HFFc6 (cell line): ENCODE measurements around the gene MRM2. TPM values are rescaled to one million over a fixed set of nuclear protein-coding genes. Genes with fewer than 3 reads are reported as not detected.

ENCODE experiments used
- DNase-seq: peaks from one replicate; pipeline ENCODE4 v3.0.0-alpha.2; 2018
- H3K27ac Mint-ChIP-seq: 2 replicates; pipeline ENCODE4 v1.8.0; 2020; ENCODE audit warnings: mild to moderate bottlenecking, mixed read lengths
- H3K27me3 Mint-ChIP-seq: 2 replicates; pipeline ENCODE4 v1.8.0; 2021; ENCODE audit warnings: mild to moderate bottlenecking, moderate library complexity, mixed read lengths; ENCODE audit not compliant: insufficient read depth
- H3K36me3 Mint-ChIP-seq: 2 replicates; pipeline ENCODE4 v1.8.0; 2021; ENCODE audit warnings: low read depth, mixed read lengths
- H3K4me1 Mint-ChIP-seq: 2 replicates; pipeline ENCODE4 v1.8.0; 2020; ENCODE audit warnings: low read depth, mixed read lengths
- H3K4me3 Mint-ChIP-seq: 2 replicates; pipeline ENCODE4 v1.8.0; 2020; ENCODE audit warnings: mild to moderate bottlenecking, moderate library complexity, mixed read lengths
- H3K9me3 Mint-ChIP-seq: 2 replicates; pipeline ENCODE4 v1.8.0; 2020; ENCODE audit warnings: mild to moderate bottlenecking, mixed read lengths
- total RNA-seq, 6 experiments: library from RNA; stranded (reverse); fragmentation: NEBNext Ultra II Directional; extraction: Animal tissue kit (Norgen Biotek cat#: 25700); gene quantifications; 2 replicates in 1 of 6; 3 replicates in 5 of 6; pipeline ENCODE4 v1.2.3, GENCODE V29; 2021
- TF ChIP-seq, protein P1 (sequence below): fragments of 200-600 bp; sonication (generic); IDR thresholded peaks from 2 replicates; pipeline ENCODE4 v1.5.0; 2021; ENCODE audit warnings: antibody characterized with exemption, mild to moderate bottlenecking

MRM2 gene
- total RNA-seq, 6 experiments from 2014 or later = 25.9 to 30.5 (median 27.5) TPM

DNA sequence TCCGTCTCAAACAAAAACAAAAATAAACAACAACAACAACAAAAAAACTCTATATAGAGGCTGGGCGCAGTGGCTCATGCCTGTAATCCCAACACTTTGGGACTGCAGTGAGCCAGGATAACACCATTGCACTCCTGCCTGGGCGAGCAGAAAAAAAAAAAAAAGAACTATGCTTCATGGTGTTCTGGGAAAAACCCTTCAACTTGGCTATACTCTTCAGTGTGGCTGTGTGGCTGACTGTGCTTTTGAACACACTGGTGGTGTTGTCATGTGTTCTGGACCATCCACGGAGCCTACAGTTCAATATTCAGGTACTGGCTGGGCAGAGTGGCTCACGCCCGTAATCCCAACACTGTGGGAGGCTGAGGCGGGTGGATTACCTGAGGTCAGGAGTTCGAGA is 45.7 kb upstream of the MRM2 start:
- H3K36me3 Mint-ChIP-seq = peaks cover 8% of the 10 kb centered on the region; the same call in 1 of the 2 replicates
- no peak overlapping the region for H3K27ac Mint-ChIP-seq
- DNase-seq = no peak
- H3K4me3 Mint-ChIP-seq = no peak overlapping the region
- TF ChIP-seq, protein P1, sequence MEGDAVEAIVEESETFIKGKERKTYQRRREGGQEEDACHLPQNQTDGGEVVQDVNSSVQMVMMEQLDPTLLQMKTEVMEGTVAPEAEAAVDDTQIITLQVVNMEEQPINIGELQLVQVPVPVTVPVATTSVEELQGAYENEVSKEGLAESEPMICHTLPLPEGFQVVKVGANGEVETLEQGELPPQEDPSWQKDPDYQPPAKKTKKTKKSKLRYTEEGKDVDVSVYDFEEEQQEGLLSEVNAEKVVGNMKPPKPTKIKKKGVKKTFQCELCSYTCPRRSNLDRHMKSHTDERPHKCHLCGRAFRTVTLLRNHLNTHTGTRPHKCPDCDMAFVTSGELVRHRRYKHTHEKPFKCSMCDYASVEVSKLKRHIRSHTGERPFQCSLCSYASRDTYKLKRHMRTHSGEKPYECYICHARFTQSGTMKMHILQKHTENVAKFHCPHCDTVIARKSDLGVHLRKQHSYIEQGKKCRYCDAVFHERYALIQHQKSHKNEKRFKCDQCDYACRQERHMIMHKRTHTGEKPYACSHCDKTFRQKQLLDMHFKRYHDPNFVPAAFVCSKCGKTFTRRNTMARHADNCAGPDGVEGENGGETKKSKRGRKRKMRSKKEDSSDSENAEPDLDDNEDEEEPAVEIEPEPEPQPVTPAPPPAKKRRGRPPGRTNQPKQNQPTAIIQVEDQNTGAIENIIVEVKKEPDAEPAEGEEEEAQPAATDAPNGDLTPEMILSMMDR = no peak
- H3K4me1 Mint-ChIP-seq = no peaks in the 10 kb centered on the region
- no peaks in the 10 kb centered on the region; the same call in 1 of the 2 replicates for H3K27me3 Mint-ChIP-seq
- no peaks in the 10 kb centered on the region for H3K9me3 Mint-ChIP-seq

DNA sequence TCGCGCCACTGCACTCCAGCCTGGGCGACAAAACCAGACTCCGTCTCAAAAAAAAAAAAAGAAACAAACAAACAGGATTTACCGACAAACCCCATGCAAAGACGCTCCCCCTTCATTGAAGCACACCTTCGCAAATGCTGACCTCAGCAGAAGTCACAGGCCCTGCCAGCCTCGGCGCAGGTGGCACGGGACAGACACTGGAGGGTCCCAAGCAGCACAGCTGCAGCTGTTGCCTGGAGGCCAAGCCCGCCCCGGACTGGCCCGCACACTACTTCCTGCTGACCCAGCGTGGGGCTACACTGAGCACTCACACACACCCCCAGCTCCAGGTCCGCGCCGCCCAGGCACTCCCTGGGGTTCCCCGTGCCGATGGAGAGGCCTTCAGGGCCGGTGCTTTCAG is 41.1 kb upstream of the MRM2 start:
- no peaks in the 10 kb centered on the region for H3K9me3 Mint-ChIP-seq
- H3K4me1 Mint-ChIP-seq = peaks cover 23% of the 10 kb centered on the region
- no peak for DNase-seq
- no peaks in the 10 kb centered on the region; the same call in 1 of the 2 replicates for H3K27me3 Mint-ChIP-seq
- no peak overlapping the region for H3K4me3 Mint-ChIP-seq
- H3K36me3 Mint-ChIP-seq = no peaks in the 10 kb centered on the region
- H3K27ac Mint-ChIP-seq = no peak overlapping the region
- TF ChIP-seq, protein P1 = no peak

DNA sequence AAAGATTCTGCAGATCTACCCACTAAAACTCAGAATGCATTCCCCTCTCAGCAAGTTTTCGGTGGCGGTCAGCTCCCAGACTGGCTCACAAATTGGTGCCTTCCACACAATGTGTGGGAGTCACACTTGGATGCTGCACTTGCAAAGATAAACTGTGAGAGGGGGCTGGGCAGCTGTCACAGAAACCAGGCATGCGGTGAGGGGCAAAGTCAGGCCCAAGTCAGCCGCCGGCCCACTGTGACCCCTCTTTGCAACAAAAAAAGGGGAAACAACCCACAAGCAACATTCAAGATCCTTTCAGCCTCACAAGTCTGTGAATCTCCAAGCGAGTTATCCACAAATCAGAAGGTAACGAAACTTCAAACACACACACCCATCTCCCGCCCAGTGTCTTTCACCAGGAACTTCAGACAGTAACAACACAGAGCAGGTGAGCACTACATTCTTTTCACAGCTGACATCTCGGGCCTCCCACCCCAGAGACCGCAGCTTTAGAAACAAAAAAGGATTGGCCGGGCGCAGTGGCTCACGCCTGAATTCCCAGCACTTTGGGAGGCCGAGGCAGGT is 40.3 kb upstream of the MRM2 start:
- Mint-ChIP-seq H3K27me3 (no peaks in the 10 kb centered on the region; the same call in 1 of the 2 replicates), H3K36me3 (peaks cover under 1% of the 10 kb centered on the region; the same call in 1 of the 2 replicates), H3K9me3 (no peaks in the 10 kb centered on the region), H3K4me1 (peaks cover 23% of the 10 kb centered on the region), H3K27ac (no peak overlapping the region), H3K4me3 (no peak overlapping the region)
- no peak for DNase-seq
- TF ChIP-seq, protein P1 = no peak

DNA sequence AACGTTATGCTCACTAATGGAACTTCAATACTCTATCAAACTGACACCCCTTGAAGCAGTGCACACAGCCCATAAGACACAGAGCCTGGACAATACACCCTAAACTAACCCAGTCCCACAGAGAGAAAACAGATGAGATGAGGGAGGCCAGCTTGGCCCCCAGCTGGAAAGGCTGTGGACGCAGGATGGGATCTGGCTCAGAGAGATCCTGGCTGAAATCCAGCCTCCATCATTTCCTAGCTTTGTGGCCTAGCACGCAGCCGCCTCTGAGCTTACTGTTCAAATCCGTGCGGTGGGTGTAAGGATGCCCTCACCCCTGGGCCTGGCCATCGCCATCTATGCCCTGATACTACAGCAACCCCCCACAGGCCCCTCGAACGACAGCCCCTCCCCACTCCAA is 39.5 kb upstream of the MRM2 start:
- peak overlapping the region; percentile 47 for H3K27ac Mint-ChIP-seq
- H3K36me3 Mint-ChIP-seq = peaks cover 5% of the 10 kb centered on the region; the same call in 1 of the 2 replicates
- H3K4me1 Mint-ChIP-seq = peaks cover 23% of the 10 kb centered on the region
- H3K27me3 Mint-ChIP-seq = no peaks in the 10 kb centered on the region
- TF ChIP-seq, protein P1 = no peak
- H3K9me3 Mint-ChIP-seq = no peaks in the 10 kb centered on the region
- no peak for DNase-seq
- H3K4me3 Mint-ChIP-seq = no peak overlapping the region

DNA sequence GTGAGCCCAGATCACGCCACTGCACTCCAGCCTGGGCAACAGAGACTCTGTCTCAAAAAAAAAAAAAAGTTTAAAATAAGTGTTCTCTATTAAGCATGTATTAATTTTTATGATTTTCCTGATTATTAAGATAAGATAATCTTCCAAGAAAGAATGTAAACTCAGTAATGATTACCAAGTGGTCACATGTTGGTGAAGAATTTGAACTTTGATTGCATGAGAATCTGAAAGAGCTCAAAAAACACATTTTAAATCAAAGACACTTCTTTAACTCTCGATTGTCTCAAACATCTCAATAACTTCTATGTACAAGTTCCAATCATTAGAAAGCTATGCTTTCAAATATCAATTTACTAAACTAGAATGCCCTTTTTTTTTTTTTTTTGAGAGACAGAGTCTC is 38.4 kb upstream of the MRM2 start:
- no peak overlapping the region for H3K27ac Mint-ChIP-seq
- peaks cover 1% of the 10 kb centered on the region; the same call in 1 of the 2 replicates for H3K27me3 Mint-ChIP-seq
- DNase-seq = no peak
- no peak overlapping the region for H3K4me3 Mint-ChIP-seq
- peaks cover 5% of the 10 kb centered on the region; the same call in 1 of the 2 replicates for H3K36me3 Mint-ChIP-seq
- TF ChIP-seq, protein P1 = no peak
- peaks cover 23% of the 10 kb centered on the region for H3K4me1 Mint-ChIP-seq
- no peaks in the 10 kb centered on the region for H3K9me3 Mint-ChIP-seq
